Ascending aorta (tissue), 2 donors: ENCODE measurements around the gene RBFA. TPM values are rescaled to one million over a fixed set of nuclear protein-coding genes. Genes with fewer than 3 reads are reported as not detected.
"Not testable (repeated sequence)": the region's sequence is repeated elsewhere in the genome, so short reads cannot be mapped to it uniquely, and the experiment has no call there.

Experiments used
- DNase-seq, 2 donors: peaks; one replicate each; pipeline ENCODE4 v3.0.0-alpha.2; 2019; ENCODE audit warnings: low spot score in 2 of 2
- H3K27ac ChIP-seq, 2 donors: fragments of 200-600 bp; sonication (generic); one replicate each; pipeline ENCODE4 v1.5.1; 2016 to 2017; ENCODE audit warnings: mild to moderate bottlenecking in 1 of 2
- H3K27me3 ChIP-seq: fragments of 200-600 bp; sonication (generic); one replicate; pipeline ENCODE4 v1.5.1; 2017
- H3K36me3 ChIP-seq, 2 donors: fragments of 200-600 bp; sonication (generic); one replicate each; pipeline ENCODE4 v1.5.1; 2016
- H3K4me1 ChIP-seq, 2 donors: fragments of 200-600 bp; sonication (generic); one replicate each; pipeline ENCODE4 v1.5.1; 2016 to 2017; ENCODE audit warnings: mild to moderate bottlenecking in 1 of 2
- H3K4me3 ChIP-seq, 2 donors: fragments of 200-600 bp; sonication (generic); one replicate each; pipeline ENCODE4 v1.5.1; 2016 to 2017; ENCODE audit warnings: mild to moderate bottlenecking in 1 of 2
- H3K9me3 ChIP-seq, 2 donors: fragments of 200-600 bp; sonication (generic); one replicate each; pipeline ENCODE4 v1.5.1; 2016
- intact Hi-C: fragments of 100-400 bp; cut with DNase I; formaldehyde crosslinking; loops from one replicate; pipeline ENCODE4 v1.15.1; 2023
- total RNA-seq: library from RNA; depleted of rRNA; stranded (reverse); fragments of >200 nt; gene quantifications from one replicate; pipeline ENCODE4 v1.1.0, GENCODE V29; 2016
- TF ChIP-seq, protein P1 (sequence below), 3 experiments: fragments of 200-600 bp in 2 of 3; fragments of 450-650 bp in 1 of 3; sonication (generic) in 2 of 3; IDR thresholded peaks; one replicate each; pipeline ENCODE4 v1.5.1; 2016 to 2019; ENCODE audit warnings: antibody characterized with exemption in 3 of 3, mild to moderate bottlenecking in 1 of 3, moderate library complexity in 1 of 3

The RBFA gene
- total RNA-seq, 1 donor from 2014 or later, result 23.1 TPM

DNA sequence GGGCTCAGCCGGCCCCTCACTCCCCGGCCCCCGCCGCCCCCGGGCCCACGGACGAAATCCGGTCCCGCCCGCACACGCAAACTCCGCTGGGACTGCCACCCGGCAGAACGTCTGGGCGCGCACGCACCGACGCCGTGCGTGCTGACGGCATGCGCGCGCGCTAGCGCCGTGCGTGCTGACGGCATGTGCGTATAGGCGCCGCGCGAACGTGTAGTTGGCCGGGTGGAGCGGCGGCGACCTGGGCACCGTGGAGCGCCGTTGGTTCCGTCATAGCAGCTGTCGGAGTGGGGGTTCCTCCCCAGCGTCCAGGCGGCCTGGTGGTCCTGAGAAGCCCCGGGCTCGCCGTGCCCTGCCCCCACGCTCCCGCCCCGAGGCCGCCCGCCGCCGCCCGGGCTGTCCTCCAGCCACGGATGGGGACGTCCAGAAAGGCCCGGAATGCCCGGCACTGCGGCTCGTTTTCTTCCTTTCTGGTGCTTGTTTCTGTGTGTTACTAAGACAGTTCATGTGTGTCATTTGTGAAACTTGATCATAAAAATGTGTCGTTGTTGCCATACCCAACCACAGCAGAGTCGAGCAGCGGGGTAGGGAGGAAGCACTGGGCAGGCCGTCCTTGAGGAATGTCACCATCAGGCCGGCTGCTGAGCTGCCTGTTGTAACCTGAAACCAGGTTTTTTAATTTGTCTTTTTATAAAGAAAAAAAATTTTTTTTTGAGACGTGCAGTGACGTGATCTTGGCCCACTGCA, 45.6 kb upstream of the RBFA start, which contains the start of gene TXNL4A:
Gene TXNL4A, minus strand, starts transcription at position 113 of the 744 bp plus-strand sequence. CDS start 171 bp downstream, outside the sequence.
- intact Hi-C loops, result loop anchor here (1.0 to 10.0 kb wide), 6 partner anchors 22 to 594 kb away; partner anchors contain the start of genes CTDP1, NFATC1 and SLC66A2
- H3K27ac ChIP-seq, result peak within 1 kb of the TSS; percentile 95 to 97
- TF ChIP-seq, protein P1, sequence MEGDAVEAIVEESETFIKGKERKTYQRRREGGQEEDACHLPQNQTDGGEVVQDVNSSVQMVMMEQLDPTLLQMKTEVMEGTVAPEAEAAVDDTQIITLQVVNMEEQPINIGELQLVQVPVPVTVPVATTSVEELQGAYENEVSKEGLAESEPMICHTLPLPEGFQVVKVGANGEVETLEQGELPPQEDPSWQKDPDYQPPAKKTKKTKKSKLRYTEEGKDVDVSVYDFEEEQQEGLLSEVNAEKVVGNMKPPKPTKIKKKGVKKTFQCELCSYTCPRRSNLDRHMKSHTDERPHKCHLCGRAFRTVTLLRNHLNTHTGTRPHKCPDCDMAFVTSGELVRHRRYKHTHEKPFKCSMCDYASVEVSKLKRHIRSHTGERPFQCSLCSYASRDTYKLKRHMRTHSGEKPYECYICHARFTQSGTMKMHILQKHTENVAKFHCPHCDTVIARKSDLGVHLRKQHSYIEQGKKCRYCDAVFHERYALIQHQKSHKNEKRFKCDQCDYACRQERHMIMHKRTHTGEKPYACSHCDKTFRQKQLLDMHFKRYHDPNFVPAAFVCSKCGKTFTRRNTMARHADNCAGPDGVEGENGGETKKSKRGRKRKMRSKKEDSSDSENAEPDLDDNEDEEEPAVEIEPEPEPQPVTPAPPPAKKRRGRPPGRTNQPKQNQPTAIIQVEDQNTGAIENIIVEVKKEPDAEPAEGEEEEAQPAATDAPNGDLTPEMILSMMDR (IDR thresholded peaks at IDR 0.05), result no peak
- DNase-seq, result peak in 1 of 2 donors; percentile 91
- peaks cover 0 to 8% of the 10 kb centered on the region in 2 donors for H3K36me3 ChIP-seq
- peak within 1 kb of the TSS; percentile 85 to 91 for H3K4me3 ChIP-seq
- H3K4me1 ChIP-seq, result peaks cover 8 to 11% of the 10 kb centered on the region in 2 donors
- no peaks in the 10 kb centered on the region for H3K27me3 ChIP-seq
- H3K9me3 ChIP-seq, result no peaks in the 10 kb centered on the region

DNA sequence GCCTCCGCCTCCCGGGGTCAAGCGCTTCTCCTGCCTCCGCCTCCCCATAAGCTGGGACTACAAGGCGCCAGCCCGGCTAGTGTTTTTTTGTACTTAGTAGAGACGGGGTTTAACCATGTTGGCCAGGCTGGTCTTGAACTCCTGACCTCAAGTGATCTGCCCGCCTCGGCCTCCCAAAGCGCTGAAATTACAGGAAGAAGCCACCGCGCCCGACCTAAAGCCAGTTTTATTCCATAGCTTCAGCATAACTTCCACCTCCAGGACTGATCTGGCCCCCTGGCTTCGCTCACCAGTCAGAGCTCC, 45.1 kb upstream of the RBFA start:
- TF ChIP-seq, protein P1 (IDR thresholded peaks at IDR 0.05), result no peak
- Histone ChIP-seq H3K27me3 (no peaks in the 10 kb centered on the region), H3K4me1 (peaks cover 8 to 11% of the 10 kb centered on the region in 2 donors), H3K4me3 (peak overlapping the region; percentile 85 to 91), H3K27ac (peak overlapping the region; percentile 95 to 97), H3K9me3 (no peaks in the 10 kb centered on the region), H3K36me3 (peaks cover 0 to 8% of the 10 kb centered on the region in 2 donors)
- no peak for DNase-seq
- intact Hi-C loops, result loop anchor here (2.0 to 10.0 kb wide), 3 partner anchors 114 to 594 kb away; partner anchors contain the start of genes CTDP1 and NFATC1

DNA sequence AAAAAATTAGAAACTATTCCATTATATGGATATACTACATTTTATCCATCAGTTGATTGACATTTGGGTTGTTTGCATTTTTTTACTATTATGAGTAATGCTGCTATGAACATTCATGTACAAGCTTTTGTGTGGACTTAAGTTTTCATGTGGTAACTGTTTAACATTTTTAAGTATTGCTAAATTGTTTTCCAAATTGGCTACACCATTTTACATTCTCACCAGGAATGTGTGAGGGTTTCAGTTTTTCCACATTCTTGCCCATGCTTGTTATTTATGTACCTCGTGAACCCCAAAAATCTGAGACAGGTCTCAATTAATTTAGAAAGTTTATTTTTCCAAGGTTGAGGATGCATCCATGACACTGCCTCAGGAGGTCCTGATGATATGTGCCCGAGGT, 42.7 kb upstream of the RBFA start:
- H3K4me3 ChIP-seq, result no peak overlapping the region

DNA sequence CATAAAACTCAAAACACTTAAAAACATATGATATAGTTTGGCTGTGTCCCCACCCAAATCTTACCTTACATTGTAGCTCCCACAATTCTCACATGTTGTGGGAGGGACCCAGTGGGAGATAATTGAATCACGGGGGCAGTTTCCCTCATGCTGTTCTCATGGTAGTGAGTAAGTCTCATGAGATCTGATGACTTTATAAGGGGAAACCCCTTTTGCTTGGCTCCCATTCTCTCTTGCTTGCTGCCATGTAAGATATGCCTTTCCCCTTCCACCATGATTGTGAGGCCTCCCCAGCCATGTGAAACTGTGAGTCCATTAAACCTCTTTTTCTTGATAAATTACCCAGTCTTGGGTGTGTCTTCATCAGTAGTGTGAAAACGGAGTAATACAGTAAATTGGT, 34.5 kb upstream of the RBFA start:
- H3K9me3 ChIP-seq, H3K27me3 ChIP-seq, H3K4me1 ChIP-seq, intact Hi-C loops, DNase-seq, H3K27ac ChIP-seq, H3K4me3 ChIP-seq, H3K36me3 ChIP-seq: not testable (repeated sequence)

More for the DNA sequence above, 42.7 kb upstream of the RBFA start:
- Histone ChIP-seq H3K36me3 (no peaks in the 10 kb centered on the region), H3K9me3 (no peaks in the 10 kb centered on the region), H3K27ac (no peak overlapping the region), H3K27me3 (no peaks in the 10 kb centered on the region), H3K4me1 (peaks cover 8 to 9% of the 10 kb centered on the region in 2 donors)
- intact Hi-C loops, result no loop called here
- TF ChIP-seq, protein P1 (IDR thresholded peaks at IDR 0.05), result no peak
- DNase-seq, result no peak

DNA sequence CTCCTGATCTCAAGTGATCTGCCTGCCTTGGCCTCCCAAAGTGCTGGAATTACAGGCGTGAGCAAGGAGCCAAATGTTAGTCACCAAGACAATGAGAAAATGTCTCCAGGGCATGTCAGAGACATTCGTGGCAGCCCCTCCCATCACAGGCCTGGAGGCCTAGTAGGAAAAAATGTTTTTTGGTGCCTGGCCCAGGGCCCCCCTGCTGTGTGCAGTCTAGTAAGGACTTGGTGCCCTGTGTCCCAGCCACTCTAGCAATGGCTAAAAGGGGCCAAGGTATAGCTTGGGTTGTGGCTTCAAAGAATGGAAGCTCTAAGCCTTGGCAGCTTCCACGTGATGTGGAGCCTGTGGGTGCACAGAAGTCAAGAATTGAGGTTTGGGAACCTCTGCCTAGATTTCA, 33.4 kb upstream of the RBFA start:
- Histone ChIP-seq H3K4me3 (no peak overlapping the region), H3K27ac (no peak overlapping the region), H3K4me1 (no peaks in the 10 kb centered on the region), H3K36me3 (no peaks in the 10 kb centered on the region), H3K9me3 (no peaks in the 10 kb centered on the region), H3K27me3 (no peaks in the 10 kb centered on the region)
- TF ChIP-seq, protein P1 (IDR thresholded peaks at IDR 0.05), result no peak
- intact Hi-C loops, result no loop called here
- no peak for DNase-seq

DNA sequence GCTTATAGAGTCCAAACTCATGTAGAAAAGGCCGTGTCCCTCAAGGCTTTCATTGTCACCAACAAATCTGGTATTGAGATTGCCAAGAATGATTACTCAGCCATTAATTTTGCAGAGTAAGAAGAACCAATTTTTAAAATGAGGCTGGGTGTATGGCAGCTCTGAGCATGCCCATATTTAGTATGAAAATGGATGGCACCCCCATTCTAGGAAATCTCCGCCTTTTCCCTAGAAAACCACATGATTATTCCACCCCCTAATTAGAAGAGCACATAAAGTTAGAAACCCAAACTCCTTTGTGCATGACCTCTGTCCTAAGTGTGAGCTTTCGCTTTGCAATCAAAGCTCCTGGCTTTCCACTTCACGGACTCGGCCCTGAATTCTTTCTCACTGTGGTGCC, 31.8 kb upstream of the RBFA start:
- H3K9me3 ChIP-seq, result no peaks in the 10 kb centered on the region
- no peak overlapping the region for H3K4me3 ChIP-seq
- peak in 1 of 2 donors; percentile 11 for DNase-seq
- no peaks in the 10 kb centered on the region for H3K27me3 ChIP-seq
- H3K36me3 ChIP-seq, result no peaks in the 10 kb centered on the region
- TF ChIP-seq, protein P1 (IDR thresholded peaks at IDR 0.05), result no peak
- no peaks in the 10 kb centered on the region for H3K4me1 ChIP-seq
- intact Hi-C loops, result no loop called here
- H3K27ac ChIP-seq, result no peak overlapping the region
